ENCODE data around the gene CHTOP.
"Not testable (repeated sequence)": the region's sequence is repeated elsewhere in the genome, so short reads cannot be mapped to it uniquely, and the experiment has no call there.

DNA sequence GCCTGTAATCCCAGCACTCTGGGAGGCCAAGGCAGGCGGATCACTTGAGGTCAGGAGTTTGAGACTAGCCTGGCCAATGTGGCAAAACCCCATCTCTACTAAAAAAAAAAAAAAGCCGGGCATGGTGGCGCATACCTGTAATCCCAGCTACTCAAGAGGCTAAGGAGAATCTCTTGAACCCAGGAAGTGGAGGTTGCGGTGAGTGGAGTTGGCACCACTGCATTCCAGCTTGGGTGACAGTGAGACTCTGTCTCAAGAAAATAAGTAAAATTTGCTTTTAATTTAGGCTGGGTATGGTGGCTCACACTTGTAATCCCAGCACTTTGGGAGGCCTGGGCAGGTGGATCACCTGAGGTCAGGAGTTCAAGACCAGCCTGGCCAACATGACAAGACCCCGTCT, 6.3 kb downstream of the CHTOP start:
- TF ChIP-seq CEBPB (IDR thresholded peaks at IDR 0.05; ENCODE audit: low read depth, low read length), result not testable (repeated sequence)
- TF ChIP-seq, protein P1, sequence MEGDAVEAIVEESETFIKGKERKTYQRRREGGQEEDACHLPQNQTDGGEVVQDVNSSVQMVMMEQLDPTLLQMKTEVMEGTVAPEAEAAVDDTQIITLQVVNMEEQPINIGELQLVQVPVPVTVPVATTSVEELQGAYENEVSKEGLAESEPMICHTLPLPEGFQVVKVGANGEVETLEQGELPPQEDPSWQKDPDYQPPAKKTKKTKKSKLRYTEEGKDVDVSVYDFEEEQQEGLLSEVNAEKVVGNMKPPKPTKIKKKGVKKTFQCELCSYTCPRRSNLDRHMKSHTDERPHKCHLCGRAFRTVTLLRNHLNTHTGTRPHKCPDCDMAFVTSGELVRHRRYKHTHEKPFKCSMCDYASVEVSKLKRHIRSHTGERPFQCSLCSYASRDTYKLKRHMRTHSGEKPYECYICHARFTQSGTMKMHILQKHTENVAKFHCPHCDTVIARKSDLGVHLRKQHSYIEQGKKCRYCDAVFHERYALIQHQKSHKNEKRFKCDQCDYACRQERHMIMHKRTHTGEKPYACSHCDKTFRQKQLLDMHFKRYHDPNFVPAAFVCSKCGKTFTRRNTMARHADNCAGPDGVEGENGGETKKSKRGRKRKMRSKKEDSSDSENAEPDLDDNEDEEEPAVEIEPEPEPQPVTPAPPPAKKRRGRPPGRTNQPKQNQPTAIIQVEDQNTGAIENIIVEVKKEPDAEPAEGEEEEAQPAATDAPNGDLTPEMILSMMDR (conservative IDR thresholded peaks at IDR 0.05; ENCODE audit: low read depth, low read length), result not testable (repeated sequence)
